Mesothelial cell of epicardium (in vitro differentiated cells): ENCODE measurements around the gene OR51V1. TPM values are rescaled to one million over a fixed set of nuclear protein-coding genes. Genes with fewer than 3 reads are reported as not detected.

Experiments used
- DNase-seq, 2 experiments: peaks; one replicate each; pipeline ENCODE4 v3.0.0; 2021; ENCODE audit warnings: low spot score in 2 of 2; ENCODE audit not compliant: unreplicated experiment in 2 of 2
- H3K27ac Mint-ChIP-seq: 2 replicates; pipeline ENCODE4 v1.8.0; 2021; ENCODE audit warnings: mixed read lengths
- H3K27me3 Mint-ChIP-seq: 2 replicates; pipeline ENCODE4 v1.8.0; 2021; ENCODE audit warnings: low read depth, mixed read lengths
- H3K36me3 Mint-ChIP-seq: 2 replicates; pipeline ENCODE4 v1.8.0; 2021; ENCODE audit warnings: mixed read lengths
- H3K4me1 Mint-ChIP-seq: 2 replicates; pipeline ENCODE4 v1.8.0; 2021; ENCODE audit warnings: mixed read lengths
- H3K4me3 Mint-ChIP-seq: 2 replicates; pipeline ENCODE4 v1.8.0; 2021; ENCODE audit warnings: mild to moderate bottlenecking, moderate library complexity, mixed read lengths
- H3K9me3 Mint-ChIP-seq: 2 replicates; pipeline ENCODE4 v1.8.0; 2021; ENCODE audit warnings: mixed read lengths
- total RNA-seq: library from RNA; stranded (reverse); gene quantifications from 3 replicates; pipeline ENCODE4 v1.2.1, GENCODE V29; 2021
- TF ChIP-seq, protein P1 (sequence below): fragments of 200-600 bp; sonication (generic); IDR thresholded peaks from one replicate; pipeline ENCODE4 v1.5.0; 2021; ENCODE audit warnings: antibody characterized with exemption; ENCODE audit not compliant: unreplicated experiment

Gene OR51V1
- total RNA-seq, 1 donor from 2014 or later = not detected

DNA sequence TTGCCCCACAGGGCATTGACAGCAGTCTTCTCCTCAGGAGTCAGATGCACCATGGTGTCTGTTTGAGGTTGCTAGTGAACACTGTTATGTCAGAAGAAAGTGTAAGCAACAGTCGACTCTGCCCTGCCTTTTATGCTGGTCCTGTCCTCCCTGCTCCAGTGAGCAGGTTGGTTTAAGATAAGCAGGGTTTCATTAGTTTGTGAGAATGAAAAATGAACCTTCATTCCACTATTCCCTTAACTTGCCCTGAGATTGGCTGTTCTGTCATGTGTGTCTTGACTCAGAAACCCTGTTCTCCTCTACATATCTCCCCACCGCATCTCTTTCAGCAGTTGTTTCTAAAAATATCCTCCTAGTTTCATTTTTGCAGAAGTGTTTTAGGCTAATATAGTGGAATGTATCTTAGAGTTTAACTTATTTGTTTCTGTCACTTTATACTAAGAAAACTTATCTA lies 33.9 kb upstream of the OR51V1 start, which contains the start of gene HBD:
Gene HBD, minus strand, starts transcription at position 103 of the 454 bp plus-strand sequence. Its CDS starts 50 bp downstream, at position 53.
- H3K4me3 Mint-ChIP-seq = no peak within 1 kb of the TSS
- H3K9me3 Mint-ChIP-seq = no peaks in the 10 kb centered on the region
- TF ChIP-seq, protein P1, sequence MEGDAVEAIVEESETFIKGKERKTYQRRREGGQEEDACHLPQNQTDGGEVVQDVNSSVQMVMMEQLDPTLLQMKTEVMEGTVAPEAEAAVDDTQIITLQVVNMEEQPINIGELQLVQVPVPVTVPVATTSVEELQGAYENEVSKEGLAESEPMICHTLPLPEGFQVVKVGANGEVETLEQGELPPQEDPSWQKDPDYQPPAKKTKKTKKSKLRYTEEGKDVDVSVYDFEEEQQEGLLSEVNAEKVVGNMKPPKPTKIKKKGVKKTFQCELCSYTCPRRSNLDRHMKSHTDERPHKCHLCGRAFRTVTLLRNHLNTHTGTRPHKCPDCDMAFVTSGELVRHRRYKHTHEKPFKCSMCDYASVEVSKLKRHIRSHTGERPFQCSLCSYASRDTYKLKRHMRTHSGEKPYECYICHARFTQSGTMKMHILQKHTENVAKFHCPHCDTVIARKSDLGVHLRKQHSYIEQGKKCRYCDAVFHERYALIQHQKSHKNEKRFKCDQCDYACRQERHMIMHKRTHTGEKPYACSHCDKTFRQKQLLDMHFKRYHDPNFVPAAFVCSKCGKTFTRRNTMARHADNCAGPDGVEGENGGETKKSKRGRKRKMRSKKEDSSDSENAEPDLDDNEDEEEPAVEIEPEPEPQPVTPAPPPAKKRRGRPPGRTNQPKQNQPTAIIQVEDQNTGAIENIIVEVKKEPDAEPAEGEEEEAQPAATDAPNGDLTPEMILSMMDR = no peak
- H3K27me3 Mint-ChIP-seq = peaks cover 12% of the 10 kb centered on the region
- H3K27ac Mint-ChIP-seq = no peak within 1 kb of the TSS
- no peak for DNase-seq
- peaks cover 6% of the 10 kb centered on the region for H3K4me1 Mint-ChIP-seq
- no peaks in the 10 kb centered on the region for H3K36me3 Mint-ChIP-seq

DNA sequence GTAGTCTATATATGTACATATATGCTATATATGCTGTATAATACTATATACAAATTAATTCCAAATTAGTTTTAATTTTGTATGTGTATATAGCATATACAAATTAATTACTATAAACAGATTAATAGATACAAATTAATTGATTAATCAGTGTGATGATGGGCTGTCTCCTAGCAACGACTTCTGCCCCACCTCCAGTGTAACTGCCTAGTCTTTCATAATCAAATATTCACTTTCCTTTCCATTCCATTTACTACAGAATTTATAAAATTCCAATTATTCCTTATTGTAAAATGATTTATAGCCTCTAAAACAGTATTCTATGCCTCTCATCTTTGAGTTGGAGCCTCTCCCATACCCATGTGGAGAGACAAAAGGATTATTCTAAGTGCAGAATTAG lies 32.8 kb upstream of the OR51V1 start:
- H3K36me3 Mint-ChIP-seq = no peaks in the 10 kb centered on the region
- H3K9me3 Mint-ChIP-seq = no peaks in the 10 kb centered on the region
- no peak overlapping the region for H3K4me3 Mint-ChIP-seq
- H3K27me3 Mint-ChIP-seq = peaks cover 12% of the 10 kb centered on the region
- no peak for DNase-seq
- TF ChIP-seq, protein P1 = no peak
- H3K27ac Mint-ChIP-seq = no peak overlapping the region
- peaks cover 6% of the 10 kb centered on the region for H3K4me1 Mint-ChIP-seq

DNA sequence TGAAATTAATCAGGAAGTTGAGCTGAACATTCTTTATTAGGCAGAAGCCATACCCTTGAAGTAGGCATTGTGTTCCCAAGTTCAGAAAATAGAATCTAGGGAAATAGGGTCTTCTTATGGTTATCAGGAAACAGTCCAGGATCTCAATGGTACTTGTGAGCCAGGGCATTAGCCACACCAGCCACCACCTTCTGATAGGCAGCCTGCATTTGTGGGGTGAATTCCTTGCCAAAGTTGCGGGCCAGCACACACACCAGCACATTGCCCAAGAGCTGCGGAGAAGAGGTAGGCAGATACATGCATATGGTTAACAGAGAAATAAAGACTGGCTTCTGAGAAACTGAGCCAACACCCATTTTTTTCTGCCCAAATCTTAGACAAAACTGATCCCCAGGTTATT lies 32.3 kb upstream of the OR51V1 start:
- Mint-ChIP-seq H3K27ac (no peak overlapping the region), H3K4me3 (no peak overlapping the region), H3K9me3 (no peaks in the 10 kb centered on the region), H3K27me3 (peaks cover 12% of the 10 kb centered on the region), H3K36me3 (no peaks in the 10 kb centered on the region), H3K4me1 (peaks cover 9% of the 10 kb centered on the region)
- DNase-seq = no peak
- TF ChIP-seq, protein P1 = no peak

DNA sequence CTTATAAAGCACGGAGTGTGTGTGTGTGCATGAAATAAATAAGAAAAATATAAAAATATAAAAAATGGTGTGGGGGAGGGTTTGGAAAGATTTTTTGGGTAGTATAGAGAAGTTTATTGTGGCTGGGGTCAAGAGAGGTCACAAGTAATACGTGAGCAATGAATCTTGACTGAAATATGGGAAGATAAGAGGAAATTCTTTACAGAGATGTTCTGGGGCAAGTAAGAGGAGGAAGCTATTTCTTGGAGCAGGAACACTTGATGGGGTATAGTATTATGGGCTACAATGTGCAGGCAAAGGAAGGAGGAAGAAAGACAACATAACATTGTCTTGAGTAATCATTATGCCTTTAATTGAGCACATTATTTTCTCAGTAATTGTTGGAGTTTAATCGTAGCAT lies 31.7 kb upstream of the OR51V1 start:
- TF ChIP-seq, protein P1 = no peak
- no peak overlapping the region for H3K27ac Mint-ChIP-seq
- peaks cover 9% of the 10 kb centered on the region for H3K4me1 Mint-ChIP-seq
- no peak overlapping the region for H3K4me3 Mint-ChIP-seq
- H3K9me3 Mint-ChIP-seq = no peaks in the 10 kb centered on the region
- H3K27me3 Mint-ChIP-seq = peaks cover 9% of the 10 kb centered on the region
- DNase-seq = no peak
- no peaks in the 10 kb centered on the region for H3K36me3 Mint-ChIP-seq

DNA sequence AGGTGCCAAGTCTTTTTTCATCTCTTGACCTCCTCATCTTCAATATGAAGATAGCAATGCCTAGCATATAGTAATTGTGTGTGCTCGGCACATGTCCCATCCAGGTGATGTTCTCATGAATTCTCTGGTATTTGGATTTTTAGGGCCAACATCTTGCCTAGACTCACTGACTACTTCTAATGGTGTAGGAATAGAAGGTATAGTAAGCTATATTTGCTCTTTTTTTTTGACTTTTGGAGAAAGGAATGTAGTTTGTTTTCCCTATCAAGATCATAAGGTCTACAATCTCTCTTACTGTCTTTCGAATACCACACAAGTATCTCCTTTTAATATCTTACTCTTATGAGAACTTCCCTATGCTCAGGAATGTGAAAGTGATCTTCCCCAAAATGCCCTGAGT lies 30.6 kb upstream of the OR51V1 start:
- no peaks in the 10 kb centered on the region for H3K36me3 Mint-ChIP-seq
- no peak overlapping the region for H3K4me3 Mint-ChIP-seq
- DNase-seq = no peak
- TF ChIP-seq, protein P1 = no peak
- peaks cover 3% of the 10 kb centered on the region for H3K27me3 Mint-ChIP-seq
- no peaks in the 10 kb centered on the region for H3K9me3 Mint-ChIP-seq
- peaks cover 9% of the 10 kb centered on the region for H3K4me1 Mint-ChIP-seq
- no peak overlapping the region for H3K27ac Mint-ChIP-seq

DNA sequence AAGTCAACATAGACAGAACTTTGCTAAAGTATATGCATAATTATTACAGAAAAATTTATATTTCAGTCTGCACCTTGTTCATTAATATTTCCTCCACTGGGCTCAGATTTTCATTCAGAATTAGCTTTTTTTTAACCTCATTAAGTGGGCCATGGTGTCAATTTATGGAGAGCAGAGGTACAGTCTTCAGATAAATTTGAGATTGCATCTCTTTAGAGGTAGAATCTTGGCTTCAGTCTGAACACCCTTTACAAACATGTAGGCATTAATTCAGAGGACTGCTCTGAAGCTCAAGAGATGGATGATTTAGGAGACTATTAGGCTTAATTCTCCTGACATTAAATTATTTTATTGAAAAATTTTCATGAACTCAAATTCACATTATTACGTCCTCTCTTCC lies 29.8 kb upstream of the OR51V1 start:
- no peaks in the 10 kb centered on the region for H3K36me3 Mint-ChIP-seq
- no peak overlapping the region for H3K4me3 Mint-ChIP-seq
- TF ChIP-seq, protein P1 = no peak
- H3K27ac Mint-ChIP-seq = no peak overlapping the region
- H3K9me3 Mint-ChIP-seq = no peaks in the 10 kb centered on the region
- DNase-seq = no peak
- H3K27me3 Mint-ChIP-seq = no peaks in the 10 kb centered on the region
- H3K4me1 Mint-ChIP-seq = peaks cover 9% of the 10 kb centered on the region
